GM12874 (cell line): ENCODE data around the gene UHMK1.

Experiments used
- TF ChIP-seq, protein P1 (sequence below): IDR thresholded peaks from 2 replicates; pipeline ENCODE4 v1.5.1; 2011; ENCODE audit warnings: low read depth, mild to moderate bottlenecking, control low read depth, low read length, moderate library complexity; ENCODE audit not compliant: insufficient read depth

Gene UHMK1

DNA sequence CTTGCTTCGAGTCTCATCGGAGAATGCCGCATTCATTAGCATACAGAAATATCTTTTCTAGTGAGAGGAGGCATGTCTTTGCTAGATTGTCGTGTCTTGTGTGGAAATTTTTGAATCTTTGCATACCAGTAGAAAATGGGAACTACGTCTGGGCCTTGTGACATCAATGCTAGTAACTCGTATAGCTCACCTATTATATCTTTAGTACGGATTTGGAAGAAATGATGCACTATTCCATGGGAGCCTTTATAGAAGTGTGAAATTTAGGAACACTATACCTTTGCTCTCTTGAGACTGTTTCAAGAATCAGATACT is 835 bp downstream of the UHMK1 start:
- TF ChIP-seq, protein P1, sequence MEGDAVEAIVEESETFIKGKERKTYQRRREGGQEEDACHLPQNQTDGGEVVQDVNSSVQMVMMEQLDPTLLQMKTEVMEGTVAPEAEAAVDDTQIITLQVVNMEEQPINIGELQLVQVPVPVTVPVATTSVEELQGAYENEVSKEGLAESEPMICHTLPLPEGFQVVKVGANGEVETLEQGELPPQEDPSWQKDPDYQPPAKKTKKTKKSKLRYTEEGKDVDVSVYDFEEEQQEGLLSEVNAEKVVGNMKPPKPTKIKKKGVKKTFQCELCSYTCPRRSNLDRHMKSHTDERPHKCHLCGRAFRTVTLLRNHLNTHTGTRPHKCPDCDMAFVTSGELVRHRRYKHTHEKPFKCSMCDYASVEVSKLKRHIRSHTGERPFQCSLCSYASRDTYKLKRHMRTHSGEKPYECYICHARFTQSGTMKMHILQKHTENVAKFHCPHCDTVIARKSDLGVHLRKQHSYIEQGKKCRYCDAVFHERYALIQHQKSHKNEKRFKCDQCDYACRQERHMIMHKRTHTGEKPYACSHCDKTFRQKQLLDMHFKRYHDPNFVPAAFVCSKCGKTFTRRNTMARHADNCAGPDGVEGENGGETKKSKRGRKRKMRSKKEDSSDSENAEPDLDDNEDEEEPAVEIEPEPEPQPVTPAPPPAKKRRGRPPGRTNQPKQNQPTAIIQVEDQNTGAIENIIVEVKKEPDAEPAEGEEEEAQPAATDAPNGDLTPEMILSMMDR: no peak

DNA sequence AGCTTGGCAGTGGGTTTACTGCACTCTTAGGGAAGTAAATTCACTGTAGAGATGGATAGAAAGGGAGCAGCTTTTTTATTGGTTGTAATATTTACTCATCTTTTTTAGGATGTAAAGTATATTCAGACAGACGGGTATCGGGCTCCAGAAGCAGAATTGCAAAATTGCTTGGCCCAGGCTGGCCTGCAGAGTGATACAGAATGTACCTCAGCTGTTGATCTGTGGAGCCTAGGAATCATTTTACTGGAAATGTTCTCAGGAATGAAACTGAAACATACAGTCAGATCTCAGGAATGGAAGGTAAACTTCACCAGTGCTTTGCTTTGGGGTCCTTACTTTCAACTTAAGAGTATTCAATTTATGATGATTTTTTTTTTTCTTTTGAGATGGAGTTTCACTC is 3.2 kb downstream of the UHMK1 start:
- TF ChIP-seq, protein P1: no peak

DNA sequence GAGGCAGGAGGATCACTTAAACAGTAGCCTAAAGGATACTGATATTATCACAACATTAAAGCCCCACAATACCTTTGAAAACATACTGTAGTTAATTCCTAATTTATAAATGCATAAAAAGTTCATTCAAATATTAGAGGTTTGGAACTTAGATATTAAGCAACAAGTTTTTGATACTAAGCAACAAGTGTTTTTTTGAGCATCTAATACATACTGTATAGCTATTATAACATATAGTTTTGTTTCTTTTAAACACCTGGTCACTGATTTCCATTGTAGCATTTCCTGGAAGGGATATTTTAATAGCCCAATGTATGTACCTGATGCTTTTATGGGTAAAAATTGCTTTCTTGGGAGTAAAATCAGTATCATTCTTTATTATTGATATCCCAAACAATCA is 4.5 kb downstream of the UHMK1 start:
- TF ChIP-seq, protein P1: no peak

DNA sequence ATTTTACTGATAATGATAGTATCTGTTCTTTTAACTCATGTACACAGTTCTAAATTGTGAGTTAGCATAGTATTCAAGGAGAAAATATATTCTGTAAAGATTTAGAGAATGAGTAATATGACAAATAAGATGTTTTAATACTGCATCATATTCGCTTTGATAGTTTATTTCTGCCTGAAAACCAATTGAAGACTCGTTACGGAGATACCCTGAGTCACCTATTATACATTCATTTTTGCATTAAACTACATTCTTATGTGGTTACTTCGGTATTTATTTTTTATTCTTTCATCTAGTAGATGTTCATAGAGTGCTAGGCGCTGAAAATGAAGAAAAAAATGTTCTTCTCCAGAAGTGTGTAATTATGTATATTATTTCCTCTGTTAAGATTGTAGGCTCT is 5.3 kb downstream of the UHMK1 start:
- TF ChIP-seq, protein P1: no peak

DNA sequence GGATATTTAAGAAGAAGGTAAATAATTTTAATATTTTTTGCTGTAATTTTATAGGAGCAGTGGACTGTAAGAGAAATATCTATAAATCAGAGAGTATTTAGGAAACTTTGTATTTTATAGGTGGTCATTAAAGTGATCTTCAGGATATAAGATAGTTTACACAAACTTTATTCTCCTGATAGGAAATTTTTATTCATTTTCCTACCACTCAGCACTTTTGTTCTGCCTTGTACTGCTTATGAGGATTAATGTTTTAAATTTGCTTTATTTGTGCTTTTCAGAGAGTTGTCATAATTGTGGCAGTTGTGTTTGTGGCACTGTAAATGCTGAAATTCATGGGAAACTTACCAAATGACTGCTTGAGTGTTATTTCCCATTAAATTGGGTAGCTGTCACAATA is 29.7 kb downstream of the UHMK1 start:
- TF ChIP-seq, protein P1: no peak

DNA sequence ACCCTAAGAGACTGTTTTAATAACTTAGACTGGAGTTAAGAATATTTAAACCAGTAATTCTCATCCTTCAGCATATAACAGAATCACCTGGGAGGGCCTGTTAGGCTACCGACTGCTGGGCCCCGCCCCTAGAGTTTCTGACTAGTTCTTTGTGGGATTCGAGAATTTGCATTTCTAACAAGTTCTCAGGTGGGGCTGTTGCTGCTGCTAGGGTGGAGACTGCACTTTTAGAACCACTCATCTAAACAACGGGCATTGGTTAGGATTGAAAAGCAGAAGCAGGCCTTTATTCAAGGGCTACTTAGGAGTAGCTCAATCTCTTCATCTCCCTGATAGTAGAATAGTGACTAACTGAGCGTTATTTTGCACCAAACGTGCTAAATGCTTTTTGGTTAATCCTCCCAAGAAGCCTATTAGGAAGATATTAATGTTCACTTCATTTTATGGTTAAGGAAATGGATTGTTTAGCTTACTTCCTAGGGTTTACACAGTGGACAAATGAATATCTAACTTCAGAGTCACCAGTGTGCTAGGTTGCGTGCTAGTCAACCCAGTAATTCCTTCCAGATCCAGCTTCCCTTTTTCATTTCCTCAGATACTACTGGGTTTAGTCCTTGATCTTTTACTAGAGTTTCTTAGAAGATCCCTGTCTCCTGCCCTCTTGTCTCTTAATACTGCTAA is 32.8 kb downstream of the UHMK1 start:
- TF ChIP-seq, protein P1: no peak

DNA sequence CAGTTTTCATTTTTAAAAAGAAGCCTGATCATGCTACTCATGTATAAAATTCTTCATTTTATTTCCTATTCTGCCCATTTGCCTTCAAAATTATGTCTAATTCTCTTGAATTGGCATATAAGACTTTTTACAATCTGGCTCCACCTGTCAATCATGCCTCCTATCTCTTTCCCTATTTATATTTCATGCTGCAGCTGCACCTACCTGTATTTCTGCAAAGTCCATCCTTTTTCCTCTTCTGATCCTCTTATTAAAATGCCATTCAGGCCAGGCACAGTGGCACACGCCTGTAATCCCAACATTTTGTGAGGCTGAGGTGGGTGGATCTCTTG is 33.3 kb downstream of the UHMK1 start:
- TF ChIP-seq, protein P1: no peak
